IMR-90 (cell line): ENCODE data around the gene AGBL5. TPM values are rescaled to one million over a fixed set of nuclear protein-coding genes. Genes with fewer than 3 reads are reported as not detected.

ENCODE experiments used
- ATAC-seq: fragments of 200-7000 bp; cut with Tn5 transposase; 2 replicates; pipeline ENCODE4 v1.9.1; 2020; ENCODE audit warnings: low read depth, mild to moderate bottlenecking, moderate library complexity
- BruUV-seq: library from RNA; stranded (reverse); fragments of 400-500 nt; replicated peaks from 2 replicates; lab custom pipeline; 2021; lab: Mats Ljungman, UMichigan
- CTCF ChIA-PET: fragments of 300-600 bp; formaldehyde crosslinking; extraction: SDS; loops from one replicate; lab custom pipeline; 2021; ENCODE audit warnings: antibody characterized with exemption; lab: Yijun Ruan, JAX
- POLR2A ChIA-PET: fragments of 300-600 bp; sonication (Branson Sonifier 250); formaldehyde crosslinking; loops from one replicate; lab custom pipeline; 2022; ENCODE audit warnings: antibody characterized with exemption; ENCODE audit not compliant: unreplicated experiment; lab: Charles Lee
- DNase-seq: peaks from one replicate; pipeline ENCODE4 v3.0.0; 2013
- H2AFZ ChIP-seq: replicated peaks from 2 replicates; pipeline ENCODE3; 2013; ENCODE audit warnings: low read length, mild to moderate bottlenecking; ENCODE audit not compliant: poor library complexity
- H2AK5ac ChIP-seq: 2 replicates; pipeline ENCODE4 v1.6.1; 2013; ENCODE audit warnings: low read depth, low read length, inconsistent platforms
- H2AK9ac ChIP-seq: replicated peaks from 2 replicates; pipeline ENCODE3; 2013; ENCODE audit warnings: mild to moderate bottlenecking, low read depth, low read length, moderate library complexity; ENCODE audit not compliant: poor library complexity
- H2BK120ac ChIP-seq: 2 replicates; pipeline ENCODE4 v1.6.1; 2013; ENCODE audit warnings: low read depth, low read length, inconsistent platforms
- H2BK15ac ChIP-seq: 3 replicates; pipeline ENCODE4 v1.6.1; 2013; ENCODE audit warnings: low read depth, low read length, inconsistent platforms
- H2BK20ac ChIP-seq: 2 replicates; pipeline ENCODE4 v1.6.1; 2013; ENCODE audit warnings: low read depth, mild to moderate bottlenecking, inconsistent platforms, low read length, moderate library complexity
- H2BK5ac ChIP-seq: 2 replicates; pipeline ENCODE4 v1.6.1; 2013; ENCODE audit warnings: mild to moderate bottlenecking, low read depth, low read length, inconsistent platforms; ENCODE audit not compliant: poor library complexity, severe bottlenecking
- H3K14ac ChIP-seq: replicated peaks from 2 replicates; pipeline ENCODE4 v1.6.1; 2013; ENCODE audit warnings: low read depth, low read length, inconsistent platforms
- H3K18ac ChIP-seq: 2 replicates; pipeline ENCODE4 v1.6.1; 2013; ENCODE audit warnings: low read depth, low read length, control low read depth
- H3K23ac ChIP-seq: 2 replicates; pipeline ENCODE4 v1.6.1; 2013; ENCODE audit warnings: low read depth, low read length, inconsistent platforms
- H3K27ac ChIP-seq: 2 replicates; pipeline ENCODE4 v1.5.1; 2013; ENCODE audit warnings: mild to moderate bottlenecking, control low read depth, low read length; ENCODE audit not compliant: insufficient read depth
- H3K27me3 ChIP-seq: 2 replicates; pipeline ENCODE4 v1.6.1; 2013; ENCODE audit warnings: low read length; ENCODE audit not compliant: control insufficient read depth, insufficient read depth
- H3K36me3 ChIP-seq: 2 replicates; pipeline ENCODE4 v1.6.1; 2013; ENCODE audit warnings: low read length, mixed read lengths; ENCODE audit not compliant: control insufficient read depth, insufficient read depth
- H3K4ac ChIP-seq: 2 replicates; pipeline ENCODE4 v1.6.1; 2013; ENCODE audit warnings: low read depth, low read length, inconsistent platforms
- H3K4me1 ChIP-seq: 2 replicates; pipeline ENCODE4 v1.6.1; 2013; ENCODE audit warnings: low read length, mixed read lengths; ENCODE audit not compliant: control insufficient read depth, insufficient read depth
- H3K4me2 ChIP-seq: 2 replicates; pipeline ENCODE4 v1.6.1; 2013; ENCODE audit warnings: low read depth, mild to moderate bottlenecking, control low read depth, low read length, moderate library complexity
- H3K4me3 ChIP-seq: 2 replicates; pipeline ENCODE4 v1.5.1; 2013; ENCODE audit warnings: low read depth, mild to moderate bottlenecking, control low read depth, low read length, moderate library complexity; ENCODE audit not compliant: insufficient read depth
- H3K56ac ChIP-seq: 2 replicates; pipeline ENCODE4 v1.6.1; 2013; ENCODE audit warnings: low read length, inconsistent platforms; ENCODE audit not compliant: insufficient read depth; ENCODE audit errors: extremely low read depth
- H3K79me1 ChIP-seq, 2 experiments: 2 replicates each; pipeline ENCODE4 v1.6.1; 2013; ENCODE audit warnings: low read length in 2 of 2, inconsistent platforms in 1 of 2, low read depth in 1 of 2
- H3K9ac ChIP-seq: 2 replicates; pipeline ENCODE4 v1.6.1; 2013; ENCODE audit warnings: low read depth, low read length, control low read depth
- H3K9me1 ChIP-seq: 2 replicates; pipeline ENCODE4 v1.6.1; 2013; ENCODE audit warnings: low read length, inconsistent platforms; ENCODE audit not compliant: insufficient read depth
- H3K9me3 ChIP-seq: 2 replicates; pipeline ENCODE4 v1.6.1; 2013; ENCODE audit warnings: low read length; ENCODE audit not compliant: control insufficient read depth, insufficient read depth
- H4K20me1 ChIP-seq: 2 replicates; pipeline ENCODE4 v1.6.1; 2013; ENCODE audit warnings: low read length, inconsistent platforms; ENCODE audit not compliant: insufficient read depth
- H4K5ac ChIP-seq: 2 replicates; pipeline ENCODE4 v1.6.1; 2013; ENCODE audit warnings: mild to moderate bottlenecking, low read depth, low read length, control low read depth
- H4K8ac ChIP-seq, 2 experiments: 2 replicates each; pipeline ENCODE4 v1.6.1; 2013; ENCODE audit warnings: low read depth in 2 of 2, low read length in 2 of 2, control low read depth in 1 of 2, inconsistent platforms in 1 of 2
- H4K91ac ChIP-seq: 2 replicates; pipeline ENCODE4 v1.6.1; 2013; ENCODE audit warnings: low read depth, low read length, inconsistent platforms; ENCODE audit not compliant: insufficient read depth
- ELK1 ChIP-seq: fragments of 150-350 bp; IDR thresholded peaks from 2 replicates; pipeline ENCODE4 v1.6.1; 2016; ENCODE audit warnings: low read depth, mild to moderate bottlenecking, low read length, moderate library complexity, borderline replicate concordance
- RCOR1 ChIP-seq: IDR thresholded peaks from 2 replicates; pipeline ENCODE4 v1.6.1; 2012; ENCODE audit warnings: mild to moderate bottlenecking, low read length, improper control_type of control experiment; ENCODE audit not compliant: insufficient replicate concordance
- WGBS, 2 experiments: methylation state at CpG; one replicate each; pipeline versions ENCODE4 v1.1.5 to v1.1.7; 2013; ENCODE audit warnings: missing lambda C conversion rate in 2 of 2; ENCODE audit not compliant: insufficient read length in 1 of 2; ENCODE audit errors: extremely low coverage in 2 of 2; 5-methylcytosine and 5-hydroxymethylcytosine counted together
- dilution Hi-C: fragments of 300-500 bp; cut with HindIII; formaldehyde crosslinking; loops from one replicate; pipeline ENCODE4 v1.14.3; 2018; ENCODE audit warnings: low sequenced_read_pairs; ENCODE audit not compliant: unreplicated experiment
- in situ Hi-C: fragments of 300-500 bp; cut with MboI; formaldehyde crosslinking; loops from 3 replicates; pipeline ENCODE4 v1.14.3; 2019; ENCODE audit warnings: low sequenced_read_pairs, inconsistent platforms, mixed read lengths
- intact Hi-C: fragments of 100-400 bp; cut with micrococcal nuclease; formaldehyde crosslinking; loops from 2 replicates; pipeline ENCODE4 v1.10.0; 2022
- polyA plus RNA-seq, 3 experiments: library from polyadenylated mRNA; depleted of rRNA; stranded (reverse); fragments of >200 nt; gene quantifications; 2 replicates each; pipeline ENCODE4 v1.2.3, GENCODE V29; 2012; ENCODE audit warnings: low replicate concordance in 1 of 3
- total RNA-seq: library from RNA; depleted of rRNA; stranded (reverse); fragments of >200 nt; gene quantifications from 2 replicates; pipeline ENCODE4 v1.2.3, GENCODE V29; 2012

AGBL5 gene
- total and polyA plus RNA-seq, 2 of the 4 experiments (the other 2 are of a cell fraction) = 19.0 to 26.2 TPM

GRCh38 chr2:27097341-27097740 is 45.9 kb downstream of the AGBL5 start:
- Histone ChIP-seq H4K91ac (no peak overlapping the region), H3K36me3 (no peaks in the 10 kb centered on the region), H2AK9ac (no peak overlapping the region), H3K79me1 (no peaks in the 10 kb centered on the region), H3K14ac (no peak overlapping the region), H4K8ac (no peak overlapping the region), H2BK5ac (no peak overlapping the region), H3K27me3 (peaks cover 11% of the 10 kb centered on the region), H2AK5ac (no peak overlapping the region), H2AFZ (no peak overlapping the region), H3K9me3 (no peaks in the 10 kb centered on the region), H4K20me1 (no peaks in the 10 kb centered on the region; the same call in 1 of the 2 replicates), H3K27ac (no peak overlapping the region), H2BK15ac (no peak overlapping the region), H3K9me1 (peaks cover 7% of the 10 kb centered on the region; the same call in 1 of the 2 replicates), H3K4ac (no peak overlapping the region), H3K56ac (no peak overlapping the region), H2BK20ac (no peak overlapping the region), H3K23ac (no peak overlapping the region), H3K9ac (no peak overlapping the region), H3K4me1 (0 out of 2 replicates have a peak, but pooled peaks cover 3% of the 10 kb centered on the region), H4K5ac (no peak overlapping the region), H3K4me3 (no peak overlapping the region), H3K18ac (no peak overlapping the region), H2BK120ac (no peak overlapping the region), H3K4me2 (no peak overlapping the region)
- BruUV-seq = no TSS peak
- ChIA-PET POLR2A (no interaction called here), CTCF (interaction anchor here (2.2 kb wide), 1 partner anchor 94 kb away, joined by 7 read pairs; no protein-coding TSS in a partner anchor)
- DNase-seq (no peak), ATAC-seq (no peak)
- intact Hi-C loops (no loop called here), dilution Hi-C loops (no loop called here), in situ Hi-C loops (loop anchor here (5.0 kb wide), 1 partner anchor 185 kb away; the partner anchor contains the start of gene TRIM54)
- TF ChIP-seq RCOR1 = no peak
- TF ChIP-seq ELK1 = no peak
- WGBS, 2 experiments = no CpG with 5 or more reads among the region's 14 CpGs
